GM18517 (cell line): ENCODE data around the gene HIVEP3.

Experiments used
- ATAC-seq: cut with Tn5 transposase; IDR thresholded peaks from one replicate; pipeline ENCODE4 v1.9.1; 2021; ENCODE audit warnings: mild to moderate bottlenecking, moderate library complexity; ENCODE audit not compliant: unreplicated experiment

The HIVEP3 gene

GRCh38 chr1:41542196-41542930 lies 376.4 kb downstream of the HIVEP3 start:
- ATAC-seq = no peak

- ATAC-seq = no peak
Observed at GRCh38 chr1:41541592-41541952, 377.1 kb downstream of the HIVEP3 start.

- ATAC-seq = no peak
Observed at GRCh38 chr1:41540886-41541591, 377.7 kb downstream of the HIVEP3 start.

- ATAC-seq = no peak
Observed at GRCh38 chr1:41539999-41540398, 378.7 kb downstream of the HIVEP3 start.

GRCh38 chr1:41539418-41539805 lies 379.3 kb downstream of the HIVEP3 start:
- ATAC-seq = no peak

- ATAC-seq = no peak
Observed at GRCh38 chr1:41538741-41539417, 379.8 kb downstream of the HIVEP3 start.

GRCh38 chr1:41537788-41538351 lies 380.9 kb downstream of the HIVEP3 start:
- ATAC-seq = no peak

GRCh38 chr1:41537251-41537650 lies 381.5 kb downstream of the HIVEP3 start:
- ATAC-seq = no peak

GRCh38 chr1:41536361-41536802 lies 382.3 kb downstream of the HIVEP3 start:
- no peak for ATAC-seq

GRCh38 chr1:41535716-41536115 lies 383.0 kb downstream of the HIVEP3 start:
- no peak for ATAC-seq

GRCh38 chr1:41535276-41535675 lies 383.4 kb downstream of the HIVEP3 start:
- no peak for ATAC-seq

GRCh38 chr1:41534181-41535076 lies 384.3 kb downstream of the HIVEP3 start:
- ATAC-seq = no peak

GRCh38 chr1:41533731-41534080 lies 385.0 kb downstream of the HIVEP3 start:
- no peak for ATAC-seq

GRCh38 chr1:41533016-41533730 lies 385.5 kb downstream of the HIVEP3 start:
- no peak for ATAC-seq

- ATAC-seq = no peak
Observed at GRCh38 chr1:41532206-41532975, 386.3 kb downstream of the HIVEP3 start.

- ATAC-seq = no peak
Observed at GRCh38 chr1:41530411-41530810, 388.3 kb downstream of the HIVEP3 start.

GRCh38 chr1:41529621-41530395 lies 388.9 kb downstream of the HIVEP3 start:
- no peak for ATAC-seq
